ENCODE data around the gene DLG3. TPM values are rescaled to one million over a fixed set of nuclear protein-coding genes. Genes with fewer than 3 reads are reported as not detected.

DLG3 gene
- total and polyA plus RNA-seq, 2 of the 8 experiments (the other 6 are each of a cell fraction or from before 2014, with no cell fraction given): 29.2 to 63.8 TPM

GRCh38 chrX:70498129-70498528 is 53.5 kb downstream of the DLG3 start (continued):
- no peak for TF ChIP-seq SP1 (IDR thresholded peaks at IDR 0.05; ENCODE audit: low read depth, low read length)
- TF ChIP-seq ATF2 (IDR thresholded peaks at IDR 0.05; ENCODE audit: low read length): no peak
- no peak for TF ChIP-seq GABPA (IDR thresholded peaks at IDR 0.05; ENCODE audit: borderline replicate concordance, insufficient read depth, low read length)
- no peak for TF ChIP-seq E2F6 (IDR thresholded peaks at IDR 0.05)
